Urinary bladder (tissue), 4 donors: ENCODE results near the gene TMEM61. TPM values are rescaled to one million over a fixed set of nuclear protein-coding genes. Genes with fewer than 3 reads are reported as not detected.

Experiments
- DNase-seq: peaks from one replicate; pipeline ENCODE4 v3.0.0-alpha.2; 2015; ENCODE audit errors: extremely low spot score
- H3K27ac ChIP-seq: one replicate; pipeline ENCODE4 v1.5.1; 2013; ENCODE audit warnings: low read depth, mild to moderate bottlenecking, moderate library complexity
- H3K36me3 ChIP-seq: one replicate; pipeline ENCODE4 v1.6.1; 2013; ENCODE audit warnings: mild to moderate bottlenecking, moderate library complexity; ENCODE audit not compliant: insufficient read depth
- H3K4me1 ChIP-seq: one replicate; pipeline ENCODE4 v1.6.1; 2013; ENCODE audit warnings: mild to moderate bottlenecking, moderate library complexity; ENCODE audit not compliant: insufficient read depth
- H3K4me3 ChIP-seq: one replicate; pipeline ENCODE4 v1.5.1; 2013; ENCODE audit warnings: low read depth, low read length
- WGBS: extraction: QIAGEN DNeasy Blood & Tissue Kit; methylation state at CpG from one replicate; pipeline ENCODE4 v1.1.7; 2013; 5-methylcytosine and 5-hydroxymethylcytosine counted together
- polyA plus RNA-seq: library from polyadenylated mRNA; stranded (reverse); fragments of 200-250 nt; gene quantifications from one replicate; pipeline ENCODE4 v1.2.3, GENCODE V29; 2013
- total RNA-seq: library from RNA; depleted of rRNA; stranded (reverse); fragments of >200 nt; gene quantifications from one replicate; pipeline ENCODE4 v1.2.3, GENCODE V29; 2014
- donor health status: healthy with polysubstance abuse.
- donor health status: healthy.

Gene TMEM61
- total and polyA plus RNA-seq, 2 donors = 7.0 TPM; not detected in 1

GRCh38 chr1:54984131-54984842, 3.9 kb downstream of the TMEM61 start:
- peaks cover 1% of the 10 kb centered on the region for H3K4me1 ChIP-seq
- no peak overlapping the region for H3K27ac ChIP-seq
- no peak overlapping the region for H3K4me3 ChIP-seq
- WGBS = 47% methylated on average over 7 of the region's 7 CpGs
- H3K36me3 ChIP-seq = no peaks in the 10 kb centered on the region
- DNase-seq = no peak

GRCh38 chr1:54985556-54985955, 5.1 kb downstream of the TMEM61 start:
- no peak for DNase-seq
- WGBS = 86% methylated on average over 5 of the region's 5 CpGs

GRCh38 chr1:54986025-54986424, 5.6 kb downstream of the TMEM61 start:
- H3K4me3 ChIP-seq = no peak overlapping the region
- H3K36me3 ChIP-seq = no peaks in the 10 kb centered on the region
- 87% methylated on average over 15 of the region's 15 CpGs for WGBS
- no peak for DNase-seq
- H3K4me1 ChIP-seq = peaks cover 1% of the 10 kb centered on the region
- H3K27ac ChIP-seq = no peak overlapping the region

More at GRCh38 chr1:54985556-54985955, 5.1 kb downstream of the TMEM61 start:
- Histone ChIP-seq H3K4me1 (peaks cover 1% of the 10 kb centered on the region), H3K36me3 (no peaks in the 10 kb centered on the region), H3K4me3 (no peak overlapping the region), H3K27ac (no peak overlapping the region)

- WGBS = 90% methylated on average over 3 of the region's 3 CpGs
- DNase-seq = no peak
- Histone ChIP-seq H3K27ac (no peak overlapping the region), H3K36me3 (no peaks in the 10 kb centered on the region), H3K4me1 (peaks cover 1% of the 10 kb centered on the region), H3K4me3 (no peak overlapping the region)
Observed at GRCh38 chr1:54986533-54986932, 6.1 kb downstream of the TMEM61 start.

- 54% methylated on average over 2 of the region's 2 CpGs for WGBS
- H3K4me1 ChIP-seq = peaks cover 1% of the 10 kb centered on the region
- H3K36me3 ChIP-seq = no peaks in the 10 kb centered on the region
- H3K4me3 ChIP-seq = no peak overlapping the region
- no peak for DNase-seq
- H3K27ac ChIP-seq = no peak overlapping the region
Observed at GRCh38 chr1:54987427-54987826, 7.0 kb downstream of the TMEM61 start.

GRCh38 chr1:54987919-54988705, 7.7 kb downstream of the TMEM61 start:
- DNase-seq = no peak
- Histone ChIP-seq H3K4me1 (peaks cover 1% of the 10 kb centered on the region), H3K27ac (no peak overlapping the region), H3K36me3 (no peaks in the 10 kb centered on the region), H3K4me3 (no peak overlapping the region)
- 89% methylated on average over 8 of the region's 8 CpGs for WGBS

GRCh38 chr1:54988975-54989374, 8.5 kb downstream of the TMEM61 start:
- H3K4me1 ChIP-seq = peaks cover 1% of the 10 kb centered on the region
- no peak overlapping the region for H3K4me3 ChIP-seq
- WGBS = 98% methylated on average over 4 of the region's 4 CpGs
- DNase-seq = no peak
- H3K36me3 ChIP-seq = no peaks in the 10 kb centered on the region
- no peak overlapping the region for H3K27ac ChIP-seq

GRCh38 chr1:54989473-54989872, 9.0 kb downstream of the TMEM61 start:
- 90% methylated on average over 8 of the region's 8 CpGs for WGBS
- DNase-seq = no peak

GRCh38 chr1:54989968-54990810, 9.8 kb downstream of the TMEM61 start:
- WGBS = 54% methylated on average over 13 of the region's 13 CpGs
- Histone ChIP-seq H3K4me1 (peaks cover 1% of the 10 kb centered on the region), H3K27ac (no peak overlapping the region), H3K36me3 (no peaks in the 10 kb centered on the region), H3K4me3 (no peak overlapping the region)
- DNase-seq = no peak

More at GRCh38 chr1:54989473-54989872, 9.0 kb downstream of the TMEM61 start:
- Histone ChIP-seq H3K36me3 (no peaks in the 10 kb centered on the region), H3K4me1 (peaks cover 1% of the 10 kb centered on the region), H3K27ac (no peak overlapping the region), H3K4me3 (no peak overlapping the region)

- no peak overlapping the region for H3K4me3 ChIP-seq
- 66% methylated on average over 4 of the region's 4 CpGs for WGBS
- H3K4me1 ChIP-seq = peaks cover 1% of the 10 kb centered on the region
- H3K36me3 ChIP-seq = no peaks in the 10 kb centered on the region
- H3K27ac ChIP-seq = no peak overlapping the region
- DNase-seq = no peak
Observed at GRCh38 chr1:54990916-54991315, 10.5 kb downstream of the TMEM61 start.

- Histone ChIP-seq H3K27ac (no peak overlapping the region), H3K4me1 (peaks cover 1% of the 10 kb centered on the region), H3K36me3 (no peaks in the 10 kb centered on the region), H3K4me3 (no peak overlapping the region)
- DNase-seq = no peak
- 58% methylated on average over 12 of the region's 12 CpGs for WGBS
Observed at GRCh38 chr1:54991939-54992338, 11.5 kb downstream of the TMEM61 start.

- no peaks in the 10 kb centered on the region for H3K36me3 ChIP-seq
- DNase-seq = no peak
- H3K4me3 ChIP-seq = no peak overlapping the region
- no peak overlapping the region for H3K27ac ChIP-seq
- 90% methylated on average over 6 of the region's 6 CpGs for WGBS
- H3K4me1 ChIP-seq = no peaks in the 10 kb centered on the region
Observed at GRCh38 chr1:54993140-54993539, 12.7 kb downstream of the TMEM61 start.

GRCh38 chr1:54994355-54994990, 14.0 kb downstream of the TMEM61 start:
- H3K4me3 ChIP-seq = no peak overlapping the region
- no peaks in the 10 kb centered on the region for H3K36me3 ChIP-seq
- WGBS = 66% methylated on average over 6 of the region's 6 CpGs
- H3K4me1 ChIP-seq = no peaks in the 10 kb centered on the region
- no peak for DNase-seq
- H3K27ac ChIP-seq = no peak overlapping the region
